HEK293T (cell line): ENCODE measurements around the gene AMER2.

Experiments used
- ARNT ChIP-seq: fragments of 450-650 bp; IDR thresholded peaks from 2 replicates; pipeline ENCODE4 v1.6.1; 2017; ENCODE audit warnings: mild to moderate bottlenecking
- BHLHE40 ChIP-seq: fragments of 450-650 bp; IDR thresholded peaks from 2 replicates; pipeline ENCODE4 v1.6.1; 2016; ENCODE audit warnings: mild to moderate bottlenecking, moderate library complexity, borderline replicate concordance
- FOXA1 ChIP-seq: fragments of 450-650 bp; IDR thresholded peaks from 2 replicates; pipeline ENCODE4 v1.6.1; 2016; ENCODE audit warnings: mild to moderate bottlenecking
- FOXK2 ChIP-seq: fragments of 450-650 bp; IDR thresholded peaks from 2 replicates; pipeline ENCODE4 v1.6.1; 2016; ENCODE audit warnings: mild to moderate bottlenecking
- LEF1 ChIP-seq: fragments of 450-650 bp; IDR thresholded peaks from 2 replicates; pipeline ENCODE4 v1.6.1; 2017; ENCODE audit warnings: mild to moderate bottlenecking, borderline replicate concordance
- NFRKB ChIP-seq: fragments of 450-650 bp; IDR thresholded peaks from 2 replicates; pipeline ENCODE4 v1.6.1; 2016; ENCODE audit warnings: mild to moderate bottlenecking, moderate library complexity
- SP1 ChIP-seq: fragments of 450-650 bp; IDR thresholded peaks from 2 replicates; pipeline ENCODE4 v1.6.1; 2017
- TARDBP ChIP-seq: fragments of 450-650 bp; IDR thresholded peaks from 2 replicates; pipeline ENCODE4 v1.6.1; 2016
- ZNF384 ChIP-seq: fragments of 450-650 bp; IDR thresholded peaks from 2 replicates; pipeline ENCODE4 v1.6.1; 2016
- TF ChIP-seq, protein P1 (sequence below): fragments of 450-650 bp; IDR thresholded peaks from 2 replicates; pipeline ENCODE4 v1.6.1; 2016

DNA sequence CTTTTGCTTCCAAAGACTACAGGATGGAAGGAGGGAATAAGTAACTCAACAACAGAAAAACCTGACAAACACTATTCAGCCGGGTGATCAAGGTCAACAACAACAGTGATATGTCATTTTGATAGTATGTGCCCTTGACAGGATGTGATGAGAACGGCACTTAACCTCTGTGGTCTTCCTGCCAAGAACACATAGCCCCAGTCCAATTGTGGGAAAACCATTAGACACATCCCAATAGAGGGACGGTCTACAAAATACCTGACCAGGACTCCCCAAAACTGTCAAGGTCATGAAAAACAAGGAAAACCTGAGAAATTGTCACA is 43.1 kb upstream of the AMER2 start:
- TF ChIP-seq TARDBP (no peak), FOXK2 (no peak), SP1 (no peak), BHLHE40 (no peak), LEF1 (no peak), ZNF384 (no peak), FOXA1 (no peak), NFRKB (no peak), ARNT (no peak)
- TF ChIP-seq, protein P1, sequence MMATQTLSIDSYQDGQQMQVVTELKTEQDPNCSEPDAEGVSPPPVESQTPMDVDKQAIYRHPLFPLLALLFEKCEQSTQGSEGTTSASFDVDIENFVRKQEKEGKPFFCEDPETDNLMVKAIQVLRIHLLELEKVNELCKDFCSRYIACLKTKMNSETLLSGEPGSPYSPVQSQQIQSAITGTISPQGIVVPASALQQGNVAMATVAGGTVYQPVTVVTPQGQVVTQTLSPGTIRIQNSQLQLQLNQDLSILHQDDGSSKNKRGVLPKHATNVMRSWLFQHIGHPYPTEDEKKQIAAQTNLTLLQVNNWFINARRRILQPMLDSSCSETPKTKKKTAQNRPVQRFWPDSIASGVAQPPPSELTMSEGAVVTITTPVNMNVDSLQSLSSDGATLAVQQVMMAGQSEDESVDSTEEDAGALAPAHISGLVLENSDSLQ = no peak
